H1 (cell line): ENCODE results near the gene ASMTL. TPM values are rescaled to one million over a fixed set of nuclear protein-coding genes. Genes with fewer than 3 reads are reported as not detected.

Source experiments
- CTCF ChIA-PET: fragments of 300-600 bp; sonication (Branson Sonifier 250); formaldehyde crosslinking; loops from one replicate; lab custom pipeline; 2021; ENCODE audit not compliant: partially characterized antibody; lab: Charles Lee
- POLR2A ChIA-PET: fragments of 300-600 bp; sonication (Branson Sonifier 250); formaldehyde crosslinking; loops from one replicate; lab custom pipeline; 2021; ENCODE audit warnings: inconsistent platforms; ENCODE audit not compliant: partially characterized antibody; lab: Charles Lee
- DNase-seq, 2 experiments: peaks; one replicate each; pipeline versions ENCODE4 v3.0.0 to v3.0.0-alpha.2; 2010 to 2022; ENCODE audit warnings: low spot score in 2 of 2, low read depth in 1 of 2, mixed read lengths in 1 of 2
- FAIRE-seq: peaks from 2 replicates; lab custom pipeline; 2011; peaks lifted over from hg19 to GRCh38; lab: Jason Lieb, UNC
- H2AFZ ChIP-seq: 2 replicates; pipeline ENCODE4 v1.8.1; 2012; ENCODE audit warnings: low read length, inconsistent platforms
- H2AK5ac ChIP-seq: 2 replicates; pipeline ENCODE4 v1.6.1; 2013; ENCODE audit warnings: low read depth, low read length
- H2BK120ac ChIP-seq: replicated peaks from 2 replicates; pipeline ENCODE3; 2013; ENCODE audit warnings: low read depth, low read length, inconsistent platforms
- H2BK12ac ChIP-seq: 2 replicates; pipeline ENCODE4 v1.6.1; 2013; ENCODE audit warnings: low read depth, low read length
- H2BK15ac ChIP-seq: 2 replicates; pipeline ENCODE4 v1.6.1; 2013; ENCODE audit warnings: low read length
- H2BK20ac ChIP-seq: 2 replicates; pipeline ENCODE4 v1.6.1; 2013; ENCODE audit warnings: low read length
- H2BK5ac ChIP-seq: 2 replicates; pipeline ENCODE4 v1.6.1; 2013; ENCODE audit warnings: low read depth, low read length
- H3K14ac ChIP-seq: 2 replicates; pipeline ENCODE4 v1.6.1; 2013; ENCODE audit warnings: inconsistent platforms; ENCODE audit not compliant: insufficient read length
- H3K18ac ChIP-seq: 2 replicates; pipeline ENCODE4 v1.6.1; 2013; ENCODE audit warnings: low read length; ENCODE audit errors: extremely low read depth
- H3K23ac ChIP-seq: 2 replicates; pipeline ENCODE4 v1.6.1; 2013; ENCODE audit warnings: inconsistent platforms; ENCODE audit not compliant: insufficient read length
- H3K23me2 ChIP-seq: 2 replicates; pipeline ENCODE4 v1.6.1; 2013; ENCODE audit warnings: low read depth, low read length
- H3K27ac ChIP-seq: 2 replicates; pipeline ENCODE4 v1.6.1; 2011; ENCODE audit warnings: low read depth, low read length, inconsistent platforms
- H3K27me3 ChIP-seq, 4 experiments: replicated peaks in 1 of 4; 1 replicate in 1 of 4; 2 replicates in 3 of 4; pipeline versions ENCODE4 v1.6.1 to v1.8.1; 2011 to 2013; ENCODE audit warnings: low read length in 3 of 4, mild to moderate bottlenecking in 3 of 4, inconsistent platforms in 2 of 4, mixed read lengths in 2 of 4, moderate library complexity in 1 of 4; ENCODE audit not compliant: control insufficient read depth in 3 of 4, insufficient read depth in 3 of 4; ENCODE audit errors: extremely low read depth in 1 of 4
- H3K36me3 ChIP-seq, 4 experiments: 2 replicates each; pipeline versions ENCODE4 v1.6.1 to v1.8.1; 2011 to 2013; ENCODE audit warnings: mild to moderate bottlenecking in 4 of 4, low read length in 3 of 4, moderate library complexity in 2 of 4, control low read depth in 1 of 4, inconsistent platforms in 1 of 4; ENCODE audit not compliant: insufficient read depth in 4 of 4, control insufficient read depth in 2 of 4
- H3K4ac ChIP-seq: replicated peaks from 2 replicates; pipeline ENCODE3; 2013; ENCODE audit warnings: low read length, low read depth, mixed read lengths, inconsistent platforms; ENCODE audit not compliant: insufficient read length
- H3K4me1 ChIP-seq, 4 experiments: replicated peaks in 1 of 4; 1 replicate in 1 of 4; 2 replicates in 3 of 4; pipeline versions ENCODE4 v1.6.1 to v1.8.1; 2011 to 2013; ENCODE audit warnings: low read length in 3 of 4, inconsistent platforms in 2 of 4, mixed read lengths in 1 of 4; ENCODE audit not compliant: insufficient read depth in 4 of 4, control insufficient read depth in 3 of 4
- H3K4me2 ChIP-seq, 2 experiments: 2 replicates each; pipeline versions ENCODE4 v1.6.1 to v1.8.1; 2011 to 2013; ENCODE audit warnings: low read depth in 2 of 2, low read length in 2 of 2, control low read depth in 1 of 2, inconsistent platforms in 1 of 2, mild to moderate bottlenecking in 1 of 2; ENCODE audit not compliant: insufficient read depth in 1 of 2
- H3K4me3 ChIP-seq, 4 experiments: fragments of 200-600, 300-600 bp in 1 of 4; sonication (generic), shearing (Covaris generic), sonication (Bioruptor Twin) in 1 of 4; 2 replicates each; pipeline versions ENCODE4 v1.5.1 to v1.8.1; 2011 to 2016; ENCODE audit warnings: low read length in 4 of 4, low read depth in 3 of 4, control low read depth in 2 of 4, inconsistent platforms in 2 of 4, mild to moderate bottlenecking in 2 of 4, mixed read lengths in 1 of 4, moderate library complexity in 1 of 4; ENCODE audit not compliant: insufficient read depth in 2 of 4; ENCODE audit errors: extremely low read depth in 1 of 4
- H3K56ac ChIP-seq: replicated peaks from 2 replicates; pipeline ENCODE3; 2013; ENCODE audit warnings: low read depth, mild to moderate bottlenecking, mixed read lengths, low read length, inconsistent platforms; ENCODE audit not compliant: insufficient read length
- H3K79me1 ChIP-seq: 2 replicates; pipeline ENCODE4 v1.6.1; 2013; ENCODE audit warnings: low read depth, low read length, control low read depth
- H3K79me2 ChIP-seq, 2 experiments: 2 replicates each; pipeline versions ENCODE4 v1.6.1 to v1.8.1; 2012 to 2013; ENCODE audit warnings: low read length in 2 of 2, mild to moderate bottlenecking in 2 of 2, inconsistent platforms in 1 of 2; ENCODE audit not compliant: insufficient read depth in 2 of 2, control insufficient read depth in 1 of 2
- H3K9ac ChIP-seq, 4 experiments: replicated peaks in 1 of 4; 1 replicate in 1 of 4; 2 replicates in 3 of 4; pipeline versions ENCODE4 v1.6.1 to v1.8.1; 2011 to 2013; ENCODE audit warnings: low read depth in 3 of 4, low read length in 3 of 4, control low read depth in 2 of 4, mild to moderate bottlenecking in 2 of 4, moderate library complexity in 2 of 4, inconsistent platforms in 1 of 4; ENCODE audit errors: extremely low read depth in 1 of 4
- H3K9me3 ChIP-seq, 2 experiments: 2 replicates each; pipeline versions ENCODE4 v1.6.1 to v1.8.1; 2012 to 2013; ENCODE audit warnings: mild to moderate bottlenecking in 2 of 2, moderate library complexity in 2 of 2, control low read depth in 1 of 2, inconsistent platforms in 1 of 2, low read depth in 1 of 2, low read length in 1 of 2, mixed read lengths in 1 of 2; ENCODE audit not compliant: insufficient read depth in 2 of 2
- H4K20me1 ChIP-seq, 2 experiments: replicated peaks in 1 of 2; 2 replicates each; pipeline versions ENCODE3 to v1.8.1; 2011 to 2013; ENCODE audit warnings: inconsistent platforms in 2 of 2, low read length in 2 of 2, mild to moderate bottlenecking in 1 of 2; ENCODE audit not compliant: insufficient read depth in 2 of 2, control insufficient read depth in 1 of 2
- H4K5ac ChIP-seq: 2 replicates; pipeline ENCODE4 v1.6.1; 2013; ENCODE audit warnings: low read length, low read depth, mixed read lengths, inconsistent platforms; ENCODE audit not compliant: insufficient read length
- H4K8ac ChIP-seq: 2 replicates; pipeline ENCODE4 v1.8.0; 2013; ENCODE audit warnings: mild to moderate bottlenecking, moderate library complexity, low read length, inconsistent platforms; ENCODE audit not compliant: insufficient read depth; ENCODE audit errors: extremely low read depth
- H4K91ac ChIP-seq: replicated peaks from 2 replicates; pipeline ENCODE3; 2013; ENCODE audit warnings: low read length, mixed read lengths, inconsistent platforms; ENCODE audit not compliant: insufficient read length
- ATF2 ChIP-seq: IDR thresholded peaks from 2 replicates; pipeline ENCODE4 v1.6.1; 2012; ENCODE audit warnings: low read length, inconsistent platforms
- ATF3 ChIP-seq: IDR thresholded peaks from 2 replicates; pipeline ENCODE4 v1.6.1; 2011; ENCODE audit warnings: low read depth, mild to moderate bottlenecking, low read length; ENCODE audit not compliant: insufficient read depth
- HDAC6 ChIP-seq: IDR thresholded peaks from one replicate; pipeline ENCODE4 v1.7.1; 2012; ENCODE audit warnings: low read depth, mild to moderate bottlenecking, inconsistent platforms, low read length, moderate library complexity
- RNF2 ChIP-seq: fragments of 200-900, 300-1000 bp; sonication (generic); IDR thresholded peaks from 2 replicates; pipeline ENCODE4 v1.7.1; 2016; ENCODE audit warnings: borderline replicate concordance, low read depth, mild to moderate bottlenecking, antibody characterized with exemption, low read length; ENCODE audit not compliant: poor library complexity, severe bottlenecking; ENCODE audit errors: missing control alignments
- SIRT6 ChIP-seq: IDR thresholded peaks from one replicate; pipeline ENCODE4 v1.7.1; 2012; ENCODE audit warnings: low read length, inconsistent platforms
- WGBS, 2 experiments: shearing (Covaris generic) in 1 of 2; methylation state at CpG; one replicate each; pipeline versions ENCODE4 v1.1.6 to v1.1.7; 2013 to 2015; ENCODE audit warnings: low lambda C conversion rate in 2 of 2, mixed read lengths in 2 of 2, inconsistent platforms in 1 of 2, low coverage in 1 of 2, missing lambda C conversion rate in 1 of 2; ENCODE audit not compliant: insufficient replicate concordance in 2 of 2, insufficient coverage in 1 of 2, insufficient read length in 1 of 2; ENCODE audit errors: extremely low coverage in 1 of 2, missing lambda C conversion rate in 1 of 2; 5-methylcytosine and 5-hydroxymethylcytosine counted together
- polyA plus RNA-seq, 7 experiments: library from polyadenylated mRNA; depleted of rRNA in 3 of 7; stranded (reverse) in 5 of 7; unstranded in 2 of 7; fragments of >200 nt in 5 of 7; fragments of 200-250 nt in 2 of 7; gene quantifications; 1 replicate in 5 of 7; 2 replicates in 1 of 7; 4 replicates in 1 of 7; pipeline versions ENCODE4 v1.2.1 to v1.2.3, GENCODE V29; 2011 to 2013; ENCODE audit warnings: missing spikeins in 2 of 7, mixed read lengths in 2 of 7
- total RNA-seq: library from RNA; stranded (reverse); fragmentation: NEBNext Ultra II Directional; extraction: Animal tissue kit (Norgen Biotek cat#: 25700); gene quantifications from 2 replicates; pipeline ENCODE4 v1.2.1, GENCODE V29; 2021

Gene ASMTL
- total and polyA plus RNA-seq, 2 of the 8 experiments (the other 6 are each of a cell fraction or from before 2014, with no cell fraction given): 75.6 to 81.4 TPM

GRCh38 chrX:1424147-1424851 is 28.4 kb downstream of the ASMTL start:
- WGBS, 2 experiments: 93% methylated on average over 8 of the region's 9 CpGs; no CpG with 5 or more reads in 1 of the 2 experiments

More at GRCh38 chrX:1424147-1424851, 28.4 kb downstream of the ASMTL start:
- Histone ChIP-seq H3K56ac (no peak overlapping the region), H3K4me2 (no peak overlapping the region), H3K18ac (no peak overlapping the region), H2BK15ac (no peak overlapping the region), H3K79me2 (no peaks in the 10 kb centered on the region), H3K27ac (no peak overlapping the region), H4K91ac (no peak overlapping the region), H2AK5ac (no peak overlapping the region), H3K9ac (no peak overlapping the region), H3K9me3 (peaks cover 0 to 10% of the 10 kb centered on the region in 2 experiments; a peak in 1 of 4 replicates), H3K14ac (no peak overlapping the region), H2BK120ac (no peak overlapping the region), H2BK12ac (no peak overlapping the region), H4K5ac (no peak overlapping the region), H2AFZ (no peak overlapping the region), H3K27me3 (no peaks in the 10 kb centered on the region), H3K23me2 (peaks cover 12% of the 10 kb centered on the region; the same call in 1 of the 2 replicates), H4K20me1 (peaks cover 0 to 15% of the 10 kb centered on the region in 2 experiments), H3K4ac (no peak overlapping the region), H3K4me3 (no peak overlapping the region), H4K8ac (no peak overlapping the region), H3K4me1 (no peaks in the 10 kb centered on the region), H3K79me1 (no peaks in the 10 kb centered on the region), H3K36me3 (peaks cover 30 to 74% (median 60%) of the 10 kb centered on the region in 4 experiments), H2BK20ac (no peak overlapping the region), H2BK5ac (no peak overlapping the region), H3K23ac (no peak overlapping the region)
- TF ChIP-seq RNF2: no peak
- no peak for TF ChIP-seq SIRT6
- no peak for TF ChIP-seq ATF3
- TF ChIP-seq HDAC6: no peak
- TF ChIP-seq ATF2: no peak
- no peak for DNase-seq
- CTCF ChIA-PET: no interaction called here
- POLR2A ChIA-PET: no interaction called here
- no peak for FAIRE-seq
